GM18951 (cell line): Measurements from ENCODE around the gene SGSM1.
"Not testable (repeated sequence)": the region's sequence is repeated elsewhere in the genome, so short reads cannot be mapped to it uniquely, and the experiment has no call there.

Experiments used
- POLR2A ChIP-seq: IDR thresholded peaks from 4 replicates; pipeline ENCODE4 v1.6.1; 2011; ENCODE audit warnings: mild to moderate bottlenecking; ENCODE audit not compliant: insufficient read length, insufficient read depth; ENCODE audit errors: extremely low read depth
- in situ Hi-C: fragments of 300-500 bp; cut with MboI; formaldehyde crosslinking; loops from one replicate; pipeline ENCODE4 v1.12.0; 2022; ENCODE audit warnings: low sequenced_read_pairs, mixed read lengths, inconsistent platforms; ENCODE audit not compliant: unreplicated experiment

Gene SGSM1

GRCh38 chr22:24834845-24835570 is 29.0 kb downstream of the SGSM1 start:
- in situ Hi-C loops = no loop called here
- no peak for TF ChIP-seq POLR2A

DNA sequence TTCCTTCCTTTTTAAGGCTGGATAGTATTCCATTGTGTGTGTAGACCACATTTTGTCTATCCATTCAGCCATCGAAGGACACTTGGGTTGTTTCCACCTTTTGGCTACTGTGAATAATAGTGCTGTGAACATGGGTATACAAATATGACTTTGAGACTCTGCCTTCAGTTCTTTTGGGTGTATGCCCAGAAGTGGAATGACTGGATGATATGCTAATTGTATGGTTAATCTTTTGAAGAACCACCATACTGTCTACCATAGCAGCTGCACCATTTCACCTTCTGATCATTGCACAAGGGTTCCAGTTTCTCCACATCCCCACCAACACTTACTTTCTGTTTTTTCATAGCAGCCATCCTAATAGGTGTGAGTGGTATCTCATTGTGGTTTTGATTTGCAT is 30.3 kb downstream of the SGSM1 start:
- in situ Hi-C loops = no loop called here
- no peak for TF ChIP-seq POLR2A

DNA sequence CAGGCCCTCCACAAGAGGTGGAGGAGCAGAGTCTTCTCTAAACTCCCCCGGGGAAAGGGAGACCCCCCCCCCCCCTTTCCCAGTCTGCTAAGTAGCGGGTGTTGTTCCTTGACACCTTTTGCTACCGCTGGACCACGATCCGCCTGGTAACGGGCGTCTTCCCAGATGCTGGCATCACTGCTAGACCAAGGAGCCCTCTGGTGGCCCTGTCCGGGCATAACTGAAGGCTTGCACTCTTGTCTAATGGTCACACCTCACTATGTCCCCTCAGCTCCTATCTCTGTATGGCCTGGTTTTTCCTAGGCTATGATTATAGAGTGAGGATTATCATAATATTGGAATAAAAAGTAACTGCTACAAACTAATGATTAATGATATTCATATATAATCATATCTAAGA is 31.5 kb downstream of the SGSM1 start:
- in situ Hi-C loops = not testable (repeated sequence)

GRCh38 chr22:24841261-24841660 is 35.2 kb downstream of the SGSM1 start:
- TF ChIP-seq POLR2A = no peak
- in situ Hi-C loops = no loop called here

- no peak for TF ChIP-seq POLR2A
- in situ Hi-C loops = no loop called here
These were observed 37.0 kb downstream of the SGSM1 start for GRCh38 chr22:24843048-24843447.

- TF ChIP-seq POLR2A = no peak
- in situ Hi-C loops = no loop called here
These were observed 39.3 kb downstream of the SGSM1 start for GRCh38 chr22:24845041-24845898.

DNA sequence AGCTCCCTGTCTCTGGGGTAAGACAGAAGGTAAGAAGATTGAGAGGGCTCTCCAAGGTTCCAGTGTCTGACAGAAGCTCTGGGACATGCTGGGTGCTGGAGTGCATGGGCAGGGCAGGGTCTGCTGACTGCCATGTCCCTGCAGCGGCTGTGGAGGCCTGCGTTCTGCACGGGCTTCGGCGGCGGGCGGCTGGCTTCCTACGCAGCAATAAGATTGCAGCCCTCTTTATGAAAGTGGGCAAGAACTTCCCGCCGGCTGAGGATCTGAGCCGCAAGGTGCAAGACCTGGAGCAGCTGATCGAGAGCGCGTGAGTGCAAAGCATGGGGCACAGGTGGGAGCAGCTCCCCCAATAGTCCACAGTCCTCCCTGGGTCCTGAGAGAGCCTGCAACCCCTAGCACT is 41.5 kb downstream of the SGSM1 start:
- TF ChIP-seq POLR2A = no peak
- in situ Hi-C loops = no loop called here

GRCh38 chr22:24848559-24849168 is 42.7 kb downstream of the SGSM1 start:
- in situ Hi-C loops = no loop called here
- TF ChIP-seq POLR2A = no peak

- no peak for TF ChIP-seq POLR2A
- in situ Hi-C loops = loop anchor here (10.0 kb wide), 1 partner anchor 81 kb away; the partner anchor contains the start of gene PIWIL3
These were observed 49.8 kb downstream of the SGSM1 start for GRCh38 chr22:24855794-24856193.

GRCh38 chr22:24857576-24857975 is 51.6 kb downstream of the SGSM1 start:
- in situ Hi-C loops = loop anchor here (10.0 kb wide), 1 partner anchor 83 kb away; the partner anchor contains the start of gene PIWIL3
- no peak for TF ChIP-seq POLR2A

DNA sequence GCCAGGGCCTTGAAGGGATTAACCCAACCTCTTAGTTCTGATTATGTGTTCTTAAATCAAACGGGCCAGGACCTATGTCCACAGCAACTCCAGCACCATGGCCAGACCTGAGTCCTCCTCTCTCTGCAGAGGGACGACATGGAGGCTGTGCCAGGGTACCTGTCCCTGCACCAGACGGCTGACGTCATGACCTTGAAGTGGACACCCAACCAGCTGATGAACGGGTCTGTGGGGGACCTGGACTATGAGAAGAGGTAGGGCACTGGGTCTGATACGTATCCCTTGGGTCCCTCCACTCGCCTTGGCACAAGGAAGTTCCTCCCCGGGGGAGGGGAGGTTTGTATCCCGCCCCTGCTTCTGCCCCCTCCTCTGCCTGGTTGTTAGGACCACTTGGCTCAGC is 53.6 kb downstream of the SGSM1 start:
- in situ Hi-C loops = loop anchor here (10.0 kb wide), 1 partner anchor 85 kb away; the partner anchor contains the start of gene PIWIL3
- TF ChIP-seq POLR2A = no peak

DNA sequence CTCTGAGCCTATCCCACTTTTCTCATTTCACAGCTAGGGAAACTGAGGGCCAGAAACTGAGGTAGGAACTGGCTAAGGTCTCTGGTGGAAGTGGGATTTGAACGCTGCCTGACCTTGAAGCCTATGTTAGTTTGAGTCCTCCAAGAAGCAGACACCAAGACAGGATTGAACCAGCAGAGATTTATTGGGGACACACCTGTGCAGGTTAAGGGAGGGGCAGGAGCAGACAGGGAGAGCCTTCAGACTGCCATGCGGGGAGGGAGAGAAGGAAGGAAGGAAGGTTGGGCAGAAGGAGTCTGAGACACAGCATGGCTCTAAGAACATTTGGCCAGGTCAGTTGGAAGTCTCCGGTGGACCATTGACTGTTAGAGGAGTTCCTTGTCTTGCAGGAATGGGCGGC is 59.5 kb downstream of the SGSM1 start:
- no peak for TF ChIP-seq POLR2A
- in situ Hi-C loops = no loop called here

DNA sequence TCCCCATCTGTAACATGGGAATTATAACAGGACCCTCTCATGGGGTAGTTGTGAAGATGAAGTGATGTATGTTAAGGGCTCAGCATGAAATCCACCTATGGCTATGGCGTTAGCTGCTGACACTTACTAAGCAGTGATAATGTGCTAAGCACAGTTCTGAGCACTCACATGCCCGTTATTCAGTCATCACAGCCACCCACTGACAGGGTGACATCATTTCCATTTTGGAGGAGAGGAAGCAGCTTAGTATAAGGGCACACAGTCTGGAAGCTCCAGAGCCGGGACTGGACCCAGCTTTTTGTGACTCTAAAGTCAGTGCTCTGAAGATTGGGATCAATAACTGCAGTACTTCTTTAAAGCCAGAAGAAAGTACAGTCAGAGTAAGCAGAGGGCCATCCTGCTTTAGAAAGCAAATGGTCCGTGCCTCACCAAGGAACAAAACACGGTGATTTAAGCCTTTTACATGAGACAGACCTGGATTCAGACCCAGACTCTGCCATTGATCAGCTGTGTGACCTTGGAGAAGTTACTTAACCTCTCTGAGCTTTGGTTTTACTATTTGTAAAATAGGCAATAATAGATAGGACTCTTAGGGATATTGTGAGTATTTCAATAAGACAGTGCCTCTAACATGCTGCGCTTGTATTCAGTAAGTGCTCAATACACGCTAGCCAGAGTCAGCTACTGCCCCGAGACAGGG is 61.5 kb downstream of the SGSM1 start:
- TF ChIP-seq POLR2A = no peak
- in situ Hi-C loops = no loop called here
